ENCODE results near the gene GPR45.
A peak's percentile ranks its signal among the peaks of the same experiment; 100 is the strongest.

Gene GPR45

DNA sequence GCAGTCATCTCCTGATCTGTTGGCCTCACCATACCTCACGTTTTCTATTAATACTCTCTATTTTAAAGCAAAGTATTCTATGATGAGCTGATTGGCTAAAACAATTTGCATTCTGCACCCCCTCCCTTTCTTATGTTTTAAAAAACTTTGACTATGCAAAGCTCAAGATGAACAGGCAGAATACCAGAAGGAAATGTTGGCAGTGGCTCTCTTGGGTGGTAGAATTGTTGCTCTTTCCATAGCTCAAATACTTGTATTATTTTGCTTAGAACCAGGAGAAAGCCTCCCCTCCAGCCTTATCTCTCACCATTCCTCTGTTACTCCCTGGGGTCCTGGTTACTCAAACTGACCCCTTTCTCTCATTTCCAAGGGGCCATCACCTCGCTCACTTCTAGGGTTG, 14.4 kb downstream of the GPR45 start:
- DNase-seq = no peak

DNA sequence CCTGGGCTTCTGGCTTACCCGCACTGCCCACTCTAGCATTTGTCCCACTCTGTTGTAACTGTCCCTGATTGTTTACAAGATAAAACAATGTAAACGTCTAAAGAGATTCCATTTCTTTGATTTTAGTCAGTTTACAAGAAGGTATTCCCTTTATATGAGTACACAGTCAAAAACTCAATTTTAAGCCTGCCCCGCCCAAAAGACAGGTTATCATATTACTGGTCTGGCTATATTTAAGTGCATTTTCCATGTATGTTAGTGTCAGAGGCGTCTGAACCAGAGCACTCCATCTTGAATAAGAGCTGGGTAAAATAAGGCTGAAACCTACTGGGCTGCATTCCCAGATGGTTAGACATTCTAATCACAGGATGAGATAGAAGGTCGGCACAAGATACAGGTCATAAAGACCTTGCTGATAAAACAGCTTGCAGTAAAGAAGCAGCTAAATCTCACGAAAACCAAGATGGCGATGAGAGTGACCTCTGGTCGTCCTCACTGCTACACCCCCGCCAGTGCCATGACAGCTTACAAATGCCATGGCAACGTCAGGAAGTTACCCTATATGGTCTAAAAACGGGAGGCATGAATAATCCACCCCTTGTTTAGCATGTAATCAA, 15.0 kb downstream of the GPR45 start:
- no peak for DNase-seq

DNA sequence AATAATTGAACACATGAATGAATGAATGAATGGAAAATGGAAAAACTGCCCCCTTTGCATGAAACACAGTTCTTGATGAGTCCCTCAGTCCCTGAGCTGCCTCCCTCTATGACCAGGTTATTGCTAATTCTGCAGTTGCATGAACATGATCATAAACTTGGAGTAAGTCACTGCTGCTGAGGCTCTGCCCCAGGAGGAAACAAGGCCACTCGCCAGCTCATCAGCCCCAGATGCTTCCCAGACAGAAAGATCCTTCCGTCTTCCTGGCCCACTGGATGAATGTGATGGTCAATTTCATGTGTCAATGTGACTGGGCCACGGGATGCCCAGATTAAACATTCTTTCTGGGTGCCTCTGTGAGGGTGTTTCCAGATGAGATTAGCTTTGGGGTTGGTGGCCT, 16.4 kb downstream of the GPR45 start:
- DNase-seq = no peak

DNA sequence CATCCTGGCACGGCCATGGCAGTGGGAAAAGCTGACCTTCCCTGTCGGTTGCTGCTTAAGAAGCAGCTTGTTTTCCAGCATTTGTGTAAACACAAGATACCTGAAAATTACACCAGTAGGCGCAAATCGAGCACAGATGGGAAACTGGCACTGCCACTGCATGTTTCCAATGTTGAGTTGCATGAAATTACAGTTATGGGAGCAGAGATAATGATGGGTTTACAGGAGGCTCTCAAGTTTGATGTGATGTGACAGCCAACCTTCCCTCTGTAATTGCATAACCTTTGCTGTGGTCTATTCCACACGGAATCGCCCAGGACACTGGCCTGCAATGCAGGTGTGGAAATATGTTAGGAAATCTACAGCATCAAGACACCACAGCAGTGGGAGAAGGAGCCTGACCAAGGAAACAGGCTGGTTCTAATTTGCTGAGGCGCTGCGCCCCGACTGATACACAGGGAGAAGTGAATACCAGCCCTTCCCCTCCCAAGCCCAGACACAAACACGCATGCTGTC, 17.4 kb downstream of the GPR45 start:
- peak; percentile 90 for DNase-seq

DNA sequence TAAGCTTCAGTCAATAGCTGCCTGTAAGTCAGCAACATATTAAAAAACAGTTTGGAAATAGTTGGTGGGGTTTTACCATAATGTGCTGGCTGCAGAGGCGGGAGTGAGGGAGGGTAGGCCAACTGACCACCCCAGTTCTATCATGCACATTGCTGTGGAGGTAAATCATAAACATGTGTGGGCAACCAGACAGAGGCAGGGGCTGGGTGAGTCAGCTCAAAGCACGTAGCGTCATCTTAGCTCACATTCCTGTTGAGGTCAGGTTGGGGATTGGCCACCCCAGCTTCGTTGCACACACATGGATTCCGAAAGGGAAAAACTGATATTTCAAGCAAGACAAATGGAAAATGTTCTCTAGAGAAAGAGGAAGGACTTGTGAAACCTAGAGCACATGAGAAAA, 19.5 kb downstream of the GPR45 start:
- no peak for DNase-seq

DNA sequence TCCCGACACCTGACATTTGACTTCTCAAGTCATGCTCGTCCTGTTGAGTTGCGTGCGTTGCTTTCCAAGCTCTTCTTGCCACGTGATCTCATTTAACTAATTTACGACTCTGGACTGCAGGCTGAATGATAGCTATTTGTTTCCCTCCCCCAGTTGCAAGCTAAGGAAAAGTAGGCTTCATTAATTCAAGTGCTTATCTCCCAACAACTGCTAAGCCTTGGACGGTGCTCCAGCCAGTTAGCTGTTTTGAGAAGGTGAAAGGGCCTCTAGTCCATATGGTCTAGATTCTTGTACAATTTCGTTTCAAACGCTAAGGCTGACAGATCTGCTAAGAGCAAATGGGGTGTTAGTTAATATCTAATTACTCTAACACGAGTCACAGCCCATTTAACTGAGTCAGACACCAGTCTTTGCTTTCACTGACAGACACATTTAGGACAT, 21.1 kb downstream of the GPR45 start:
- no peak for DNase-seq

DNA sequence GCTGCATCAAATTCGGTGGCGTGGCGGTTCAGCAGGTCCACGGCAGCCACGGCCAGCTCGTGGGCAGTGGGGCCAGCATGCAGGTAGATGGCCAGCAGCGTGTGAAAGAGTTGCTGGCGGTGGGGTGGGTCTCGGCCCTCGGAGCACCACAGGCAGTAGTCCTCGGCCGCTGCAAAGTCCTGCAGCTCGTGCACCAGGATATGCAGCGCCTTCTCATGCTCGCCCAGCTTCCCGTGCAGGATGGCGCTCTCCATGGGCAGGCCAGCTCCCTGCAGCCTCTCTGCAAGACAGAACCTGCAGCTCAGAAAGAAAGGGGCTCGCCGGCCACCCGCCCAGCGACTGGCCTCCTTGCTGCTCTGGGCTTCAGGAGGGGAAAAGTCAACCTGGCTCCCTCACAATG, 27.9 kb downstream of the GPR45 start:
- no peak for DNase-seq

DNA sequence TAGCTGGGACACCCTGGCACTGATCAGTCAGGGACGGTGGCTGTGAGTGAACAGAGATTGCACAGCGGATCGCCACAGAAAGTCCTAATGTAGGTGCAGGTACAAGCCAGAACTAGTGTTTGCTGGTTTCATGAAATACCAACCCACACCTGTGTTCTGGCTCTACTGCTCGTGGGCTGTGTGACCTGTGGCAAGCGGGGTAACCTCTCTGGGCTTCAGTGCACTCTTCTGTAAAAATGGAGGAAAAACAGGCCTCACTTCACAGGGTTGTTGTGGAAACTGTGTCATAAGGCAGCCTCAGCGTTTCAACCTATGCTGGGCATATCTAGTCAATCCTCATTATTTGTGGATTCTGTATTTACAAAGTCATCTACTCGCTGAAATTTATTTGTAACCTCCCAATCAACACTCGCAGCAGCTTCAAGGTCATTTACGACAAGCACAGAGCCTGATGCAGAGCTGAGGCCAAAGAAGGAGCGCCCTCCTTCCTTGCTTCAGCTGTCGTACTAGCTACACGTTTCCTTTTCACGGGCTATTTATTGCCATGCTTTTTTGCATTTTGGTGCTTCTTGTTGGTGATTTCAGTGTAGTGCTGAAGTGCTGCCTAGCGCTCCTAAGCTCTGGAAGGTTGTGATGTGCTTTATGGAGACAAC, 30.0 kb downstream of the GPR45 start:
- no peak for DNase-seq

DNA sequence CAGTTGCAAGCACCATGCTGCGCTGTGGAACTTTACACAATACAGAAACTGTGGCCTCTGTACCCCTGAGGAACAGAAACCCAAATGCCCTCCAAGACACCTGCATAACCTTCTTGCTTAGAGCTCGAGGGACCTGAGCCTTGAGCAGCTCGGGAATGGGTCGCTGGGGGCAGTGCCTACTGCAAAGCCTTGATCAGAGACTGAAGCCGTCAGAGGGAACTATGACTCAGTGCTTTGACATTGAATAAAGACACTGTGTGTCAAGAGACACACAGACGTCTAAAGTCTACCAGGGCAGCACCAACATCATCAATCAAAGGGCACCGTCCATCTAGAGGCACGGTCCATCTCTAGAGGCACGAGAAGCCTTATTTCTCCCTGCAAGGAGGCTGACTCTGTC, 30.6 kb downstream of the GPR45 start:
- DNase-seq = no peak

DNA sequence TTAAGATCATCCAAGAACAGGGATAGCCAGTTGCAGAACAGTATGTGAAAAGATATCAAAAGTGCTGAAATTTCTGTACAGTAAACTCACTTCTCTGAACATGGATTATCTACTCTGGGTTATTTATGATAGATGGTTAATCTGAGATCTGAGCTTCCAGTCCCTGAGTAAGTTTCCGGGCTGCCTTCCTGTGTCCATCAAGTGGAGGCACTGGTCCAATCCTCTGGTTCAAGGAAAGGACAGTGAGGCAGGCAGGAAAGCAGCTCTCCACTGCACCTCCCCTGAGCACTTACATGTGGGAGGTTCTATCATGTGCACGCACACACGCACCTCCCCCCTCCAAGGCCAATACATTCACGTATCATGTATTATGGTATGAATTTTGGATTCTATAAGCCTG, 32.5 kb downstream of the GPR45 start:
- no peak for DNase-seq

DNA sequence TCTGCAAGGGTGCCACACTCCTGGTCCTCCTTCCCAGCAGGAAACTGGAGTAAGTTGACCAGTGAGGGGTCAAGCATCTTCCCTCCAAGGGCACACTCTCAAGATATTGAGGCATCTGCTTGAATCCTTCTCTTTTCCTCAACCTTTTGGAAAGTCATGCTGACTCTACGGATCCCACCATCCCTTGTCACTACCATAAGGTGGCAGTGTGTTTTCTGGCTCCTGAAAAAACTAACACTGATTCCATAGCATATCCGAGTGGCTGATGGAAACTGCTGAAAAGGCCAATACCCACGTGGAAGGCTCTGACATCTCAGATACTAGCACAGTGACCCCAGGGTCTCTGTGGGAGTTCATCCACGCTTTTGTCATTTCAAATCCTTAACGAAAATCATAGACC, 37.1 kb downstream of the GPR45 start:
- DNase-seq = no peak

DNA sequence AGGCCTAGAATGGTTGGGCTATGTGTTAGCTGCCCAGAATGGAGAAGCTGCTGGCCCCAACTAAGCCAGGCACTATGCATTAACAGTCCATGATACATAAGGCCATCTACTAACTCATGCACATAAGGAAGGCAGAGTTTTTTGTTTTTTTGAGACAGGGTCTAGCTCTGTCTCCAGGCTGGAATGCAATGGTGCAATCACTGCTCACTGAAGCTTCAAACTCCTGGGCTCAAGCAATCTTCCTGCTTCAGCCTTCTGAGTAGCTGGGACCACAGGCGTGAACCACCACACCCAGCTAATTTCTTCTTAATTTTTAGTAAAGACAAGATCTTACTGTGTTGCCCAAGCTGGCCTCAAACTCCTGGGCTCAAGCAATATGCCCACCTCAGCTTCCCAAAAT, 37.6 kb downstream of the GPR45 start:
- no peak for DNase-seq

DNA sequence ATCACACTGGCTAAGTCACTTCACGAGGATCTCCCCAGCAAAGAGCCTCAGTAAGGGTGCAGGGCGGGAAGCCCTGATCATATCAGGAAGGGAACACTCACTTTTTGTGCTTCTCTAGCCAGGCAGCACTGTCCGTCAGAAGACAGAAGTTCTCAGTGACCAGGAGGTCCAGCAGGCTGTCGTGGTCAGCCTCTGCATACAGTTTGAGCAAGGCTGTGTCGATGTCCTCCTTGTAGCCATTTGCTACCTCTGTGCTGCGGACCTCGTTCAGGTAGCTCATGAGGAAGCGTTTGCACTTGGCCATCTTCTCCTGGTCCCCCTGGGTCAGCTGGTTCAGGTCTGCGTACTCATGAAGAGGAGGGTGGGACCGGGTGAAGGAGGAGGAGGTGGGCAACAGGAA, 38.7 kb downstream of the GPR45 start:
- no peak for DNase-seq

DNA sequence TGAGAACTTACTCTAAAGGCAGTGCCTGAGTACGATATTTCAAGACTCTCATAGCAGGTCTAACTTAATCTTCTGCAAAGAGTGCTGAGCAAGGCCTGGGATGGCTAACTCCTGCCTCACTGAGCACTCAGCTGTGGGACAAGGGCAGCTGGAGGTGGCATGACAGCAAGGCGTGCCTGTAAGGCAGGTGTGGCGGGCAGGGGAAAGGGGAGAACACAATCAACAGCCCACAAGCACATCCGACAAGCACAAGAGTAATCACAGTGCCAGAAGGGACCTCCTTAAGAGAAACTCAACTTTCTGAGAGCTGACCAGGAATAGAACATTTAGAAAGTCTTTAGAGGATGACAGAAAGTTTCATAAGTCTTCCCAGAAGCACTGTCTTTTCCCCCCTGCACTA, 42.0 kb downstream of the GPR45 start:
- DNase-seq = no peak

DNA sequence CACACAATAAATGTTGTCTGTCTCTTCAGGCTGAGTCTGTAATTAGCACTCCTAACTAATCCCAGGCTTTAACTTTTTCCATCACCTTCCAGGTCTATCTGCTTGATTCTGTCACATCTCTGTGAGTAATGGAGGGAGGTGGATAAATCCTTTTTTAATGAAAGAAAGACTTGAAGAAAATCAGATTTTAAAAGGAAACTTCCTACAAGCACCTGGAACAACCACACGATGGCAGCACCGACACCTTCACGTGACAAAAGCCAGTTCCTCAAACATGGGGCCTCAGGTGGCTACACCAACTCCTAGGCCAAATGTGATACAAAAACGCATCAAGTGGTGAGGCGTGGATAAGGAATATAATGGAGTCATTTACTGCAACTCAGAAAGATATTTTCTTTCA, 46.1 kb downstream of the GPR45 start:
- no peak for DNase-seq

DNA sequence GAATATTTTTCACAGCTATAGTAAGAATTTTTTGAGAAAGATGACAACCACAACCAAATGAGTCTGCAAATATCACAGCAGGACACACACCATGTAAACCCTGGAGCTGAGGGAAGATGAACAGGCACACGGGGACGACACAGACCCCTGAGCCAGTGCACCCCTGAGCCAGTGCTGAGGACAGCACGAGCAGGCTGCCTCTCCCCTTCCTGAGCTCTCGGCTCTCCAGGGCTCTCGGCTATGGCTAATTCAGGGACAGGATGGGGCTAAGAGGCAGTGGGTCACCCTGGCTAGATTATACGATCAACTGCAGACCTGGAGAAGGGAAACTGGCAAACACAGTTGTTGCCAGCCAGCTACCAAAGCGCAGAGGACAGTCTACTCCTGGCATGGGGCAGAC, 46.6 kb downstream of the GPR45 start:
- DNase-seq = no peak

DNA sequence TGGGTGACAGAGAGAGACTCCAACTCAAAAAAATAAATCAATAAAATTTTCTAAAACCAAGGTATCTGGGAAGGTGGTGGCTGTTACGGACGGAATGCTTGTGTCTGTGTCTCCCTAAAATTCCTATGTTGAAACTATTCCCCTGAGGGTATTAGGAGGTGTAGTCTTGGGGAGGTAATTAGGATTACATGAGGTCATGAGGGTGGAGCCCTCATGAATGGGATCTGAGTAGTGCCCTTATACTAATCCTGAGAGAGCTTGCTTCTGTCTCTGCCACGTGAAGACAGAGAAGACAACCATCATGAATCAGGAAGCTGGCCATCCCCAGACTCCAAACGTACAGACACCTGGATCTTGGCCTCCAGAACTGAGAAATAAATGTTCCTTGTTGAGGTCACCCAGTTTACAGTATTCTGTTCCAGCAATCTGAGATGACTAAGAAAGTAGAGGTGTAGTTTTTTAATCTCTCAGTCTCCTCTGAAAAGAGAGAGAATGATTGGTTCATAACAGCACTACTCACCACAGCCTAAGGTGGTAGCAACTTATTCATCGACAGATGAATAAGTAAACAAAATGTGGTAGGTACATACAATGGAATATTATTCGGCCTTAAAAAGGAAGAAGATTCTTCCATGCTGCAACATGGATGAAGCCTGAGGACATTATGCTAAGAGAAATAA, 49.6 kb downstream of the GPR45 start:
- DNase-seq = no peak

DNA sequence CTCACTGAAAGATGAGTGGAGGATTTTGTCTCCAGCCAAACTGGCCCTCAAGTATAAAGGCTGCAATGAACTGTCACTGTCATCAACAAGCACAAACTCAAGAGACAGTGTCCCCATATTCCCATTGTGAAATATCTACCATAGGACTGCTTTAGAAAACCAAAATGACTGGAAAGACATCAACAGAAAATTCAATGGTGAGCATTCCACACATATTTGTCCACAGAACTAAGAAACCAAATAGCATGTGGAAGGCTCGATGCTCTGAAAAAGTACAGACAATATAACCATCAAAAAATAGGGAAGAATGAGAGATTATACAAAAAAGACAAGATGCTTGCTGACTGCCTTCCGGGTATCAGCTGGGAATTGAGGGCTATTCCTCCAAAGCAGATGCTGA, 50.4 kb downstream of the GPR45 start:
- no peak for DNase-seq
